DMS153 treated with DMSO at 0.1 percent for 48 hours (cell line): ENCODE results near the gene RSPH1.

ENCODE experiments used
- DNase-seq: peaks from one replicate; lab custom pipeline; 2025; ENCODE audit not compliant: unreplicated experiment; lab: John Stamatoyannopoulos, UW

Gene RSPH1

DNA sequence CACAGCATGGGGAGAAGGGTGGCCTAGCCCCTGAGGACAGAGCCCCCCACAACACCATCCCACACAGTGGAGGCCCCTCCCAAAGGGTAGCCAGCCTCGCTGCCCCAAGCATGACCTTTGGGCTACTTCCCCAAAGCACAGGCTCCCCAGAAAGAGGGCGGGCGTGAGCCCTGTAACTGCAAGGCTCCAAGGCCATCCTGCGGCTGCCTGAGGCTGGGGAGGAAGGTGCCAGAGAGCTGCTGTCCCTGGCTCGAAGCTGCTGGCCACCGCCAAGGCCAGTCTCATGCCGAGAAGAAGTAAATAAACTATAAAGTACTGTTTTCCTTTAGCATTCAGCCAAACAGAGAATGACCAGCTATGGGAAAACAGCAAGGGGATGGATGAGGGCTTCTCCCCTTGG, 64.8 kb downstream of the RSPH1 start:
- no peak for DNase-seq

DNA sequence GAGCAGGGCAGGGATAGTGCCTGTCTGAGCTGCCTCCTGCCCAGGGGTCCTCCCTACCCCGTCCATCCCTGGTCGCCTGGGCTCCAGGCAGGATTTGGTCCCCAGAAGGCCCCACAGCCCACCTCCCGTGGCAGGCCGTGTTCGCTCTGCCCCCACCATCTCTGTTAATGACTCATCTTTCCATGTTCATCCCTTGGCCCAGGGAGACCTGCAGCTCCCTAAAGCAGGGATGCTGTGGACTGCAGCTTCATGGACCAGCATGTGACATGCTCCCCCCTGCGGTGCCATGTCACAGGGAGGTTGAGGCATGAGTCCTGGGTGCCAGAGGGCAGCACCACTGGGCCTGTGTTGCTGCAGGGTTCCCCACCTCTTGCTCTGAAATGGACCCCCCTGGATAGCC, 65.5 kb downstream of the RSPH1 start:
- DNase-seq: no peak

DNA sequence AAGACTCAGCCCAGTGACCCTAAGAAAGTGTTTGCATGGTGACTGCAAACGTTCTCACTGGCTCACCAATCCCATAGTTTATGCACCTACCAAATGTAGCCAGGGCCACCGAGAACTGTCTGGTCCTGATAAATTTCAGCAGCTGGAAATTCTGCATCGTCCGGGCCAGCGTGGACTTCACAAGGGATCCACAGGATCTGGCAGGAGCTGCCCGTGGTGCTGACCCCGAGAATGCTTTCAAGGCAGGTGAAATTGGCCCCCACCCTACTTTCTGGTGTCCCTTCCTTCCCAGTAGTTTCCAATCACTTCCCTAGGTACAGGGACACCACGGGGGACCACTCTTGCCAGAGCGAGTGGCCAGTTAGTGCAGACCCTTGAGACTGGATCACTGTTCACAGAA, 66.2 kb downstream of the RSPH1 start:
- no peak for DNase-seq

DNA sequence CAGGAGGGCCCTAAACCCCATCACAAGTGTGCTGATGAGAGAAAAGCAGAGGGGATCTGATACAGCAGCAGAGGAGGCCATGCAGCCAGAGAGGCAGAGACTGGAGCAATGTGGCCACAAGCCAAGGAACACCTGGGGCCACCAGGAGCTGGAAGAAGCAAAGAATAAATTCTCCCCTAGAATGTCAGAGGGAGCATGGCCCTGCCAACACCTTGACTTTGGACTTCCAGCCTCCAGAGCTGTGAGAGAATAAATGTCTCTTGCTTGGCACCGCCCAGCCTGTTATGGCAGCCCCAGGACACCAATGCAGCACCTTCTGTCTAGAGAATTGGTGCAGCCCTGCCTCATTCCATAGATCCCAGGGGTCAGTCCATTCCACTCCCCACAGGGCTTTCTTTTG, 67.0 kb downstream of the RSPH1 start:
- no peak for DNase-seq

DNA sequence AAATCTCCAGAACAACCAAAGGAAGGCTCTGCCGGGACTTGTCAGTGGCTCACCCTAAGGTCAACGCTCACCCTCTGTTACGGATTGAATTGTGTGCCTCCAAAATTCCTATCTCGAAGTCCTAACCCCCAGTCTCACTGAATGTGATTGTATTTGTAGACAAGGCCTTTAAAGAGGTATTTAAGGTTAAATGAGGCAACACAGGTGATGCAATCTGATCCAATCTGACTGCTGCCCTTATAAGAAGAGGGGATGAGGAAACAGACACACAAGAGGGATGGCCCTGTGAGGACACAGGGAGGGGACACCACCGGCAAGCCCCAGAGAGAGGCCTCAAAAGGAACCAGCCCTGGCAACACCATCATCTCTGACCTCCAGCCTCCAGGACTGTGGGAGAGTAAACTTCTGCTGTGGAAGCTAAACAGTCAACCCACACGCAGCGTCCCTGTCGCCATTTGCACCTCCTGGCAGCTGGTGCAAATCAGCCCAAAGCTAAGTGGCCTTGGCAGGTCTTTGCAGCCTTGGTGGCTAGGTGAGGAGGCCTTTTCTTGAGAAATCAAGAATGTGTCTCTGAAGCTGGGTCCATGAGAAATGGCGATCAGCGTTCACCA, 68.1 kb downstream of the RSPH1 start:
- no peak for DNase-seq

DNA sequence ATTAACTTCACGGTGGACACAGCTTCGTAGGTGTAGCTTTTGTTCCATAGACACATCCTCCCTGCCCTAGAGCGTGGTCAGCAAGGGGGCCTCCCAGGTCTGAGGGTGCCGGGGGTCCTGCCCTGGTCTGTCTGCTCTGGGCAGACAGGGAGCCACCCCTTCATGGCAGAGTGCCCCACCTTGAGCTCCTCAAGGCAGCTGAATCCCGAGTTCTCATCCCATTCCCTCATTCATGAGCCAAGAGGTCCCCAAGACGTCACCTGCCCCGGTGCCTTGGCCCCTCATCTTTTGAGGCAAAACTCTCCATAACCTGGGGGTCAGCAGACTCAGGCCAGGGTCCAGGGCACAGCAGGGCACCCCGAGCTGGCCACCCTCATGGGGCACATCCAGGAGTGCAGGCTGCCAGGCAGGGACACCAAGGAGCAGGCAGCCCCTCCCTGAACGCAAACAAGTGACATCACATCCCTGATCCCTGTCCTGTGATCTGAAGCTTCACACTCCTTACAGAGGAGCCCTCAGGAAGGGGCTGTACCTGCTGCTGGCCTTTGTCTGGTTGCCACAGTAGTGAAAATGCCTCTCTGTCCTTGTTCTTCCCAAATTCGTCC, 69.0 kb downstream of the RSPH1 start:
- no peak for DNase-seq

DNA sequence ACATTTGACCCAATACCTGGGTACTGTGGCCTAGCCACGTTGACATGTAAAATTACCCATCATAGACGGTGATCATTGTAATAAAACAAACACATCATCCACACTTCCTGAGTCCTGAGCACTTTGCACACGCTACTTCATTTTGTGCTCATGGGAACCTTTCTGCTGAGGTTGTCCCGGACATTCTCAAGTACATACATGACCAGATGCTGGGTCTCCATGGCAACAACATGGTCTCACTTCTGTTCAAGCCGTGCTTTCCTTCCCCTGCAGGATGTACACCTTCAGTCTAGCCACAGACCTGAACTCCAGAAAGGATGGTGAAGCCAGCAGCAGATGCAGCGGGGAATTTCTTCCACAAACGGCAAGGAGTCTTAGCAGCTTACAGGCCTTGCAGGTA, 69.6 kb downstream of the RSPH1 start:
- DNase-seq: no peak

DNA sequence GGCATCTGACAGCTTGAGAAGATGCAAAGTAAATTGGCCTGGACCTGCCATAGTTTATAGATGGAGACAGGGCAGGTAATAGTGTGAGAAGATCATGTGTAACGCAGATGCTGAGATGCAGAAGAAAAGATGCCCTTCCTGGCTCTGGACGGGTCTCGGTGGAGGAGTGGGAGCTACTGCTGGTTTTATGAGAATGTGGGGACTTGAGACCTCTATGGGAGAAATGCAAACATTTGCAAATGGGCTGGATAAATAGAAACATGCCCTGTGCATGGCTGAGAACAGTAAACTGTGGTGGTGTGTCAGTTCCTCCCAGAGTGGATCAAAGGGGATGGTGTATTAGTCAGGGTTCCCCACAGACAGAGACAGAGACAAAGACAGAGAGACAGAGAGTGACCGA, 70.4 kb downstream of the RSPH1 start:
- no peak for DNase-seq

DNA sequence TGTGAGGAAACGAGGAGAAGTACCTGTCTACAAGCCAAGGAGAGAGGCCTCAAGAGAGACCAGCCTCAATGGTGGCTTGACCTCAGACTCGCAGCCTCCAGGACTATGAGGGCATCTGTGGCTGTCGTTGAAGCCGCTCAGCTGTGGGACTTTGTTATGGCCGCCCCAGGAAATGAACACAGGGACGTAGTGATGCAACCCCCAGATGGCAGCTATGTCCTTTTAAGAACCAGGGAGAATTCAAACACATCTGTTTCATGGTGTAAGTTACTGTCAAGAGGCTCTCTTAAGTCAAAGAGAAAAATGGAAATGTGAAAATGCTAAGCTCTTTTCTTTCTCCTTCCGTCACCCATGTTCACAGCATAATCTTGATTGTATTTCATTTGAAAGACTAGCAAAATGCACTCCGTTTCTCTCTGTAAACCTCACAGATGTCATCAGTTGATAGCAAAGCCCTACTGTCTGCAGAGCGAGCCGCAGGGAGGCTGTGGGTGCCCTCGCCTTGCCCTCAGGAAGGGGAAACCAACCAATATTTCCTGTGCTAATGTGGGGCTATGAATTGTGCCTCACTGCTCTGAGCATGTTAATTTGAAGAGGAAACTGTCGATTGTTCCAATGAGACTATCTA, 71.0 kb downstream of the RSPH1 start:
- no peak for DNase-seq

DNA sequence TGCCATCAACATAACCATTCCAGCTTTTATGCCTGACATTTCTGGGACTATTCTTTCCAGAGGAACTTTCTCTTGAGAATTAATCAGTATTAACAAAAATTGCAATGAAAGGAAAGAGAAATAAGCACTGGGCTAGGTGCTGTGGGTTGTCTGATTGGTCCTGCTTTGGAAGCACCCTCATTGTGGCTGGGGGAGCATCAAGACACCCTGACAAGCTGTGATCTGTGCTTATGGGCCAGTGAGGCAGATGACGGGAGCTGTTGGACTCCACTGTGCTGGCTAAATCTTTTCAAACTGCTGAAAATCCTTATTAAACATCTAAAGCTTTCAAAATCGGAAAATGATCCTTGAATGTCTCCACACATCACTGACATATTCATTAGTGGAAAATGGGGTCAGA, 72.3 kb downstream of the RSPH1 start:
- no peak for DNase-seq

DNA sequence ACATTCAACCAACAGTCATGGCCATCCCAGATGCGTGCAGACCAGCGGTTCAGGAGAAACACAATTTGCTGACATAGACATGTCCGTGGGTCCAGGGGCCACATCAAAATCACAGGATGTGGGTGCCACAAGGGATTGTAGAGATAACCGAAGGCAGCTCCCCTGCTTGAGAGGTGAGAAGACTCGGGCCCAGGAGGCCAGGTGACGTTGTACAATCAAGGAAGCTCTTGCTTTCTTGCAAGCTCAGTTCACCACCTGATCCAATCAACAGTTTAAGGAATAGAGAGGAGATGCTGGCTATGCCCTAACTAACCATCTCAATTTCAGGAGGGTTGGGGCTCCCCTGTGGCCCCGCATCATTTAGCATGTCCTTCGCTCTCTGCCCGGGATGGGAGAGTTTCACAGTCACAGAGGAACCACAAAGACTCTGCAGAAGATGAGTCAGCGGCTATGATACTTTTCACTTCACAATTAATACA, 72.8 kb downstream of the RSPH1 start:
- no peak for DNase-seq
